DMS114 treated with DMSO at 0.1 percent for 48 hours (cell line): Measurements from ENCODE around the gene SLC41A3.

Experiments used
- DNase-seq: peaks from one replicate; lab custom pipeline; 2025; ENCODE audit not compliant: unreplicated experiment; lab: John Stamatoyannopoulos, UW

The SLC41A3 gene

DNA sequence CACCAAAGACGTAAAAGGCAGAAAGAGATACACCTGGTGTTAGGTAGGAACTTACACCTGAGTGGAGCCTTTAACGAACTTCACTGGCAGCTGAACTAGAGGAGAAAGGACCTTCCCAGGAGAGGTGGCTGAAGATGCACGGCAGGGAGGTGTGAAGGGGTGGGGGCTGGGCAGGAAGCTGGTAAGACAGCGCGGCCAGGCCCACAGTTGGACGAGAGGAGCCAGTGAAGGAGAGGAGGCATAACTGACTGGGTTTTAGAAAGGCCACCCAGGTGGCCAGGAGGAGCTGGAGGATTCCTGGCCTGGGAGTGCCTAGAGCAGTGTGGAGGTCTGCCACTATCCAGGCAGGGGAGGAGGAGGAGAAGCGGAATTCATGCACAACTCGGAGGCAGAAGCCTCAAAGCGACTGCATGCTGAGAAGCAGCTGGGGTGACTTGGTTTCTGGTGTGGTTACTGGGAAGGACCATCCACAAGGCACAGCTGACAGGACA, 51.9 kb downstream of the SLC41A3 start:
- DNase-seq: no peak

DNA sequence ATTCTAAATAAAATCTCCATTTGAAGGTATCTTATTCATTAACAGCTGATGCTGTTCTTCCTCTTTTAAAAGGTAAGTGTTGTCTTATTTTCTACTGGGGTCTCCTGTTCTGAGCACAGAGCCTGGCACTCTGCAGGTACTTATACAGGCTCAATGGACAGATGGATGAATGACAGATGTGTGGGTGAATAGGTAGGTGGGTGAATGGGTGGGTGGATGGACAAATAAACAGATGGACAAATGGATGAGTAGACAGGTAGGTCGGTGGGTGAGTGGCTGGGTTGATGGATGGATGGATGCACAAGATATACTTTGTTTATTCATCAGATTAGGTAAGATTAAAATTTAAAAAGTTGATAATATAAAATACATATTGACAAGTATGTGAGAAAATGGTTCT, 53.5 kb downstream of the SLC41A3 start:
- DNase-seq: no peak

DNA sequence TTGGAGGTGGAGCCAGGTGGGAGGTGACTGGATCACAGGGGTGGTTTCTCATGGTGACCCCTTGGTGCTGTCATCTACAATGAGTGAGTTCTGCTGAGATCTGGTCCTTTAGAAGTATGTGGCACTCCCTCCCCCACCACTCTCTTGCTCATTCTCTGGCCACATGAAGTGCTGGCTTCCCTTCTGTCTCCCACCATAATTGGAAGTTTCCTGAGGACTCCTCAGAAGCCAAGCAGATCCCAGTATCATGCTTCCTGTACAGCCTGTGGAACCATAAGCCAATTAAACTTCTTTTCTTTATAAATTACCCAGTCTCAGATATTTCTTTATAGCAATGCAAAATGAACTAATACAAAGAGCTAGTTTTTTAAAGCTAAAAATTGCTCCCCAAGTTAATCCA, 54.7 kb downstream of the SLC41A3 start:
- no peak for DNase-seq

DNA sequence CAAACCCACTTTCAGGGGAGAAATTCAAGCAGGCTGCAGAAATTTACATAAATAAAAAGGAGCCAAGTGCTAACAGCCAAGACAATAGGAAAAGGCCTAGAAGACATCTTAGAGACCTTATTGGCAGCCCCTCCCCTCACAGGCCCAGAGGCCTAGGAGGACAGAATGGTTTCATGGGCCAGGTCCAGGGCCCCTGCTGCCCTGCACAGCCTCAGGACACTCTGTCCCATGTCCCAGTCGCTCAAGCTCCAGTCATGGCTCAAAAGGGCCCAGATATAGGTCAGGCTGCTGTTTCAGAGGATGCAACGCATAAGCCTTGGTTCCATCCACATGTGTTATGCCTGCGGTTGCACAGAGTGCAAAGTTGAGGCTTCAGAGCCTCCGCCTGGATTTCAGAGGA, 55.8 kb downstream of the SLC41A3 start:
- DNase-seq: no peak

DNA sequence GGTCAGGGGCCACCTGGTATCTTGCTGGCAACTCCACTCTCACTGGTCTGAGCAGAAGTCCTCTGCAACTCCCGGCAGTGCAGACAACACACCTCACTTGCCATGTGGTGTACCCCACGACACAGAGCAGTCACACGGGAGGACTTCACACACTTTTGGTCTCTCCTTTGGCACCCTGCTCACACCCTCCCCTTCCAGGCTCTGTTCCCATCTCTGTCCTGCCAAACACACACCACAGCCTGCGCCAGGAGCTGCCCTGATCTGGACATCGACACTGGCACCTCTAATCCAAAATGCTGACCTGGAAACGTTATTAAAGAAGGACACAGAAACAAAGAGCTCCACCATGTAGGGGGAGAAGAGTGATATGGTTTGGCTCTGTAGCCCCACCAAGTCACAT, 57.2 kb downstream of the SLC41A3 start:
- no peak for DNase-seq

DNA sequence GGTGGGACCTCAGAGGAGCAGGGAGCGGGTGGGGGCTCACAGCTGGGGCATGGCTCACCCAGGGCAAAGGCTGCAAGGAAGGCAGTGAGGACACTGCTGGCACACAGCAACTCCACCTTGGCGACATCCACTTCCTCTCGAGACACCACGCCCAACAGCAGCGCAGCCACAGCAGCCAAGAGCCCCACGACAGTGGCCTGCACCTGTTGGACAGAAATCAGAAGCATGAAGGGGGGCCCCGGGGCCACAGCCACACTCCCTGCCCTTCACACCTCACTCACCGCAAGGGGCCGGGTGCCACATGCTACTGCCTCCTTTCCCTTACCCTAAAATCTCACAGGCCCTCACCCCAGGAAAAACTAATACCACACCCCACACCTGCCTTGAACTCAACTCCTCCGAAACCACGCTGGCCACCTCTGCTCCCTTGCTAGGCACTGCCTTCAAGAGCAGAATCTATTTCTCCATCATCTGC, 57.6 kb downstream of the SLC41A3 start:
- DNase-seq: no peak

DNA sequence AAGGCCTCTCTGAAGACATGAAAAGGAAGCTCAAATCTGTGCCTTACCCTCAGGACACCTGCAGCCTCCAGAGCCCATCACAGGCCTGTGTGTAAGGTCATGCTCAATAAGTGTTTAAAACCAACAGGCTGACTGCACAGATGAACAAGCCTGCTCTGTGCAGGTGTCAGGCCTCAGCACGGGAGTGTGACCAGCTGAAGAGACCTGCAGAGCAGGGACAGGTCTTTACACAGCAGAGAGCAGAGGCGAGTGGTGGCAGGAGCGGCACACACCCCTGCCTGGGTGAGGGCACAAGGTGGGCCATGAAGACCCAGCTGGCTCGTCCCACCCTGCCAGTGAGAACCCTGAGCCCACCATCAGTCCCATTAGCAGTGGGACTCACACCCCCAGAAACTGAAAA, 58.1 kb downstream of the SLC41A3 start:
- DNase-seq: no peak

DNA sequence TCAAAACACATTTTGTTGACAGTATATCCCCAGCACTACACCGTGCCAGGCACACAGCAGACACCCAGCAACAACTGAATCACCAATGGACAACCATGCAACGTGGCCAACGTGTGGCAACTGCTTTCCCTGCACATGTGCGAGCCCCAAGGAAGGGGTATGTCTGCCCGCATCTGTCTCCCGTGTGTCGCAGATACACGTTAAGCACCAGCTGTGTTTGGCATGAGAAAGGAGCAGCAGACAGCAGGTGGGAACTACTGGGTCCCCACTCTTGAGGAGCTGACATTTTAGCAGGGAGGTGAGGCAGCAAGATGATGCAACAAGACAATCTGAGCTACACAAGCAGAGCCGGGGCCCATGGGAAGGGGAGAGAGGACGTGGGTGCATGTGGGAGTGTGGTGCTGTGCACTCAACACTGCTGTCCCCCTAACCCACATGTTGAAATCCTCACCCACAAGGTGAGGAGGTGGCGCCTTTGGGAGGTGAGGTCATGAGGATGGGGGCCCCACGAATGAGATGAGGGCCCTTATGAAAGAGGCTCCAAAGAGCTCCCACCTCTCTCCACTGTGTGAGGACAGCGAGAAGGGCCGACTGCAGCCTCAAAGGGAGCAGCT, 58.7 kb downstream of the SLC41A3 start:
- no peak for DNase-seq

DNA sequence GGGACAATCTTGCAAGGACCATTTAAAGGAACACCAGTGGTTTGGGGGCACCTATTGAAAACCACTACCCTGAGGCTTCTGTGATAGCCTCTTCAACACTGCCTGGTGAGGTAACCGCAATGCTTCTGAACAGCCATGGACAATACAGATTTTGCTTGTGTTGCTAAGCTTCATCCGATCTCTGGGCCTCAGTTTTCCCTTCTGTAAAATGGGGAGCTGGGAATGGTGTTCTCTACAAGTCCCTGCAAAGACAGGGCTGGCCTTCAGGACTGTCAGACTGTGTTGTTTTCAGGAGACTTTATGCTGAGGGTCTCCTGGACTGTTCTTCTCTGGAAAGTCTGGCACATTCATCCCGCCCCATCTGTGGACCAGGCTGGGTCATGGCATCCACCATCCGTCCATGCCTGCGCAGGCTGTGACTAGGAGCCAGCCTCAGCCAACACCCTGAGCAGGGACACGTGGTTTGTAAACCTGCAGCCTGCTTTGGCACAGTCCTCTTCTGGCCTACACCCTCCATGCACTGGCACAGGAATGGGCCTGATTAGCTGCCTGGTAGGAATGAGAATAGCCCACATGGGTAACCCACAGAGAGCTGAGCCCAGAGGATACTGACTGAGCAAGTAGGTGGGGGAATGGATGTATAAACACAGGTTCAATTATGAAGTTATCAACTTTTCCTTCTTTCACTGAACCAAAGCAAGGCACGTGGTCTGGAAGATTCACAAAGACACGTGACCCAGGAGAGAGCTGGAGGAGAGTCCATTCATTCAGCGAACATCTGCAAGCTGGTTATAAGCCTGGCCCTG, 59.7 kb downstream of the SLC41A3 start:
- no peak for DNase-seq

DNA sequence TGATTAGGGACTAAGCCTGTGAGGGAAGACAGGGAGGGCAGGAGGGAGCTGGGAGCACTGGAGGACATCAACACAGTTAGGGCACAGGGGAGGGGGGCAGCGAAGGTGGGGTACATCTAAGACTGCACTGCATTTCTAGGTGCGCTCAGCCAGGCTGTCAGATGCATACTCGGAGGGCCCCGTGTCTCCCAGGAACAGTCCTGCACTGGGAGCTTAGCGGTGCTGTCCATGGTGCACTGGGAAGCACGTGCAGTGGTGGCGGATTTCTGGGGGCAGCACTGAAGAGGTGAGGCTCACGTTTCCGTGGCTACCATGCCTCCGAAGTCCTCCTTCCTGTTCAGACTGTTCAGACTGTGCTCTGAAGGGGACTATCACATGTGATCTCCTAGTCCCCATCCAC, 60.5 kb downstream of the SLC41A3 start:
- DNase-seq: no peak

DNA sequence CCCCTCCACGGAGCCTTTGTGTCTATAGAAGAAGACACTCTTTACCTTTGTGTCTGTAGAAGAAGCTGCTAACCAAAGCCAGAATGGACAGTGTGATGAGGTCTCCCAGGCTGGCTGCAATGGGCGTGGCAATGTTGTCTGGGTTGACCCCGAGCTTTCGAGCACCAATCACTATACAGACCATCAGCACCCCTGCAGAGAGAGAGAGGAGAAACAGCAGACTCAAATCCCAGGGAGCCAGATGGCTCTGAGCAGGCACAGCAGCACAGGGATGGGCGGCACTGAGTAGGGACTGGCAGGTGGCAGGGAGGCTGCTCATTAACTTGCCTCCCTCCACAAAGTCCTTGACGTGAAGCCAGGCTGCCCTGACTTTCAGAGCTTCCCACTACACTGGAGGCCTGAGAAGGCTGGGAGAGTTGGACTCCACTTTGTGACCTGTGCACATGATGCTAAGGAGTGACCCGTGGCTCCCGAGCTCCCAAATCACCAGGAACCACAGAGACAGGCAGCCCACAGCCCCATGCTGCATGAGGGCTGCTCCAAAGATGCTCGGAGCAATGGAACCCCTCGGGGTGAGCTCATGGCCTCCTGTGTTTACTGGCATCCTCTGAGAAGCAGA, 61.1 kb downstream of the SLC41A3 start:
- no peak for DNase-seq

DNA sequence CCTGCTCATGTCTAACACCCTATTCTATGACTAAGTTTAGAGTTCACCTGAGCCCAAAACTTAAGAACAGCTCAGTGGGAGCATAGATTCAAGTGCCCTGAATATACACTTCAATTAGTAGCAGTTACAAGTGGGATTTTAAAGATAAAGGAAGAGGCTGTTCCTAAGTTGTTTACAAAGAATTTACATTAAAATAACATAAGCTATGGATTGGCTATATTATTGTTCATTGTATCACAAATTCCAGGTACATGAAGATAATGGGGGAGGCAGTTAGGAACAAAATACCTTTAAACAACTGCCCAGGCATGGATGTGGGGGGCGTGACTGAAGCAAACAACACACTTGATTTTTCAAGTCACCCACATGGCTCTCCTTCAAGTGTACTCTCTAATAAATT, 62.2 kb downstream of the SLC41A3 start:
- DNase-seq: no peak

DNA sequence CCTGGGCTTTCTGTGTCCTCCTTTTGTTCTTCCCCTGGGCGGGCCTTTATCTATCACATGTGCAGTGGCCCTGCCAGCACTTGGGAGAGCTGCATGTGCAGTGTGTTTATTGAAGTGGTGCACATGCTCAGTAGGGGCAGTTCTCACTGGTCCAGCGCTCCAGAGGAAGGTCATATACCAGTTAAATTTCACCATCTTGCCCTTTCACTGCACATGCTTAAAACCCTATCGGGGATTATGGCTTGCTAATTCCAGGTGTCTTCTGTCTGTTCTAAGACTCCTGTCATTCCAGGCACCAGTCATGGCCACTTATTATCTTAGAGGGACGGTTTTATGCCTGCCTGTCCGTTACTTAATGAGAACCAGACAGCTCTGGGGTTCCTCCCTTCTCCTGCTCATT, 62.7 kb downstream of the SLC41A3 start:
- DNase-seq: no peak

DNA sequence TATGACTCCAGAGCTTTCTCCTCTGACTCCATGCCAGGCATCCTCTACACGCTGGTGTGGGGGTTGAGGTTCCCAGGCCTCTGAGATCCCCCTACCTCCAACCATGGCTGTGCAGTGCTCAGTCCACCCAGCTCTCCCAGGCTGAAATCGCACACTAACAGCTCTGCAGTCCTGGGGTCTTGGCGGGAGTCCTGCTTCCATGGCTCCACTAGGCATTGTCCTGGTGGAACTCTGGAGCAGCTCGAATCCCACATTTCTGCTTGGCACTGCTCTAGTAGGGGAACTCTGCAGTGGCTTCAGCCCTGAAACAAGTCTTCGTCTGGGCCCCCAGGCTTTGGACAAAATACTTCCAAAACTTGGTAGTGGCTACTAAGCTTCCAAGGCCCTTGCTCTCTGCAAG, 64.2 kb downstream of the SLC41A3 start:
- no peak for DNase-seq

DNA sequence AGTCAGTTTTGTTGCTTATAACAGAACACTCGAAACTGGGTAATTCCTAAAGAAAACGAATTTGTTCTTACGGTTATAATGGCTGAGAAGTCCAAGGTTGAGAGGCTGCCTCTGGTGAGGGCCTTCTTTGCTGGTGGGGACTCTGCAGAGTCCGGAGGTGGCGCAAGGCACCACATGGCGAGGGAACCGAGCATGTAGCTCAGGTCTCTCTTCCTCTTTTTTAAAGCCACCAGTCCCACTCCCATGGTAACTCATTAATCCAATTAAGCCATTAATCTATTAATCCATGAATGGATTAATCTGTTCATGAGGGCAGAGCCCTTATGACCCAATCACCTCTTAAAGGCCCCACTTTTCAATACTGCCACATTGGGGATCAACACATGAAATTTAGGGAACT, 64.9 kb downstream of the SLC41A3 start:
- no peak for DNase-seq

DNA sequence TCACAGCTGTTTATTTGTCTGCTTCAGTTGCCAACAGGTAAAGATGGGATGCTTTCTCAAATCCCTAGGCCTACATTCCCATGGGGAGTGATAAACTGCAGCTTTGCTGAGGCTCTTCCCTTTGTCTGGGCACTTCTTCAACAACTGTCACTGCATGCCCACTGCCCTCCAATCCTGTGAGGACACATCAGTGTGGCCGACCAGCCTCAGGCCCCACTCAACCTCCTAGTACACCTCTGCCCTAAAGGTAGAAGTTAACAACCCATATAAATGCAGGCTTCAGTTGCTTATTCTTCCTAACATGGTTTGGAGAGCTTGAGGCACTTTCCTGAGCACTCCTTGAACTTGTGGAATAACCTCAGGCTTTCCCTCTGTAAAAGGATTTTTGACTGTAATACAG, 65.4 kb downstream of the SLC41A3 start:
- no peak for DNase-seq

DNA sequence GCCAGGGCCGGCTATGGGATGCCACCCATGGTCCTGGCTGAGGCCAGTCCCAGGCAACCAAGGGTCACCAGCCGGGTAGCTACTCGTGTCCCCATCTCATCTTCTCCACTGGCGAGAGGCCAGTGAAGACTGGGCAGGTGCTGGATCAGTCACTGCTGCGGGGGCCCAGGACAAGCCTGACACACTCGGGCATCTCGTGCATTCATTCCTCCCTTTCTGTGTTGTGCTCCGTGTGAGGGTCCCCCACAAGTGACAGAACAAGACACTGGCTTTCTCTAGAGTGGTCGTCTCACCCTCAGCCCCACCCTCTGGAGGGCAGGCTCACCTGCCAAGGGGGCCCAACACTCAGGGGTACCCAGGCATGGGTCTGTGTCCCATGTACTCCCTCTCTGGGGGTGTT, 66.6 kb downstream of the SLC41A3 start:
- no peak for DNase-seq

DNA sequence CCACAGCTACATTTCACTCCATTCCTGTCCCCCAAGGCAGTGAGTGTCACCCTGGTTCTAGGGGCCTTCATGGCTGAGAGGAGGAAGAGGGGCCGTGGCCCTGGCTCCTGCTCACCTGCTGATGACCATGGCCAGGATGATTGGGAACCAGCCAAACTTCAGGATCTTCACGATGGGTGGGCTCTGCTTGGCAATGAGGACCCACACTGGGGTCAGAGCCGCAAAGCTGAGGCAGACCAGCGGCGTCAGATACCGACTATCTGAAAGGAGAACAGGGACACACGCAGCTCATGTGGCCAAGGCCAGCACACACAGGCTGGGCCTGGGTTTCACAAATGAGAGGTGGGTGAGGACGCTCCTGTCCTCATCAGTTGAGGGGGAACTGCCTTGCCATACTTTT, 67.3 kb downstream of the SLC41A3 start:
- DNase-seq: no peak

DNA sequence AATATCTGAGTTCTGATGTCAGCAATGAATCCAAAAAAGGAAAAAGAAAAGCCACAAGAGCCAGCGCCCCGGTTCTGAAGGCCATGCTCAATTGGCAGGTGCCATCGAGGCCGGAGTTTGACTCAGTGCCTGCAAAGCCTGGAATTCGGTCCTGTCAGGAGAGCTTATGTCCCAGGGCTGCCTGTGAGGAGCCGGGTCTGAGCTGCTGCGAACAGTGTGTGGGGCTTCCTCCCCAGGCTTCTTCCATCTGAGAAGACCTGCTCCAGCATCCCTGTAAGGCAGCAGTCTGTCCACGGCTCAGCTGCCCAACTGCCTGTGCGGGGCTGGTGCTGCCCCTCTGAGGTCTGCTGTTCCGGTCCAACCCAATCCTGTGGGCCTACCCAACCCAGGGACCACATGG, 68.8 kb downstream of the SLC41A3 start:
- DNase-seq: no peak

DNA sequence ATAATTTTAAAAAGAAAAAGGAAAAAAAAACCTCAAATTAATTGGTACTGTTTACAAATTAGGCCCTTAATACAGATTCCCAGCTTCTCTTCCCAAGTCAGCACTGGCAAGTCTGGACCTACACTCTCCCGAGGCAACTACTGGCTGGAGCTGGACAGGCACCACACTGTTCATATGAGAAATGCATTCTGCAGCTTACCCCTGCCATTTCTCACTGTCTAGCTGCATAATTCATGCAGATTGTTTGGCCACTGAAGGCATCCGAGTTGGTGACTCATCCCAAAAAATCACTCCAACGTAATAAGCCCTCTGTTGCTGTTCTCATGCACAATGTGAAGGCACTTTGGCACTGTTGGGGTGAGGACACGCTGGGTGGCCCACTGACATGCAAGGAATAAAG, 69.7 kb downstream of the SLC41A3 start:
- DNase-seq: no peak

DNA sequence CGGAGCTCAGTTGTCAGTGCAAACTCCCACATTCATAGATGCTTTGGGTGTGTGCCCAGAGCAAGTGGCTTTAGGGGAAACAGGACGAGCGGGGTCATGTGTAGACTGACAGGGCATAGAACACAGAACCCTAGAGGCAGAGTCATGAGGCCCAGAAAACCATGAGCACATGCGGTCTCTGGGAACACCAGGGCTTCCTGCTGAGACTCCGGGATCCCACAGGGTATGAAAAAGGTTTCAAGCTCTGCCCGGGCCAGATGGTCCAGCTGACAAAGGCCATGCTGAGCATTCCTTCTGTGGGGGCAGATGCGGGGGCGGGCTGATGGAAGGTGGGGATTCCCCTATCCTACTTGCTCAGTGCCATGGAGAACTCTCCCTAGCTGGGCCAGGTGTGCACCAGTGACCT, 70.2 kb downstream of the SLC41A3 start:
- no peak for DNase-seq

DNA sequence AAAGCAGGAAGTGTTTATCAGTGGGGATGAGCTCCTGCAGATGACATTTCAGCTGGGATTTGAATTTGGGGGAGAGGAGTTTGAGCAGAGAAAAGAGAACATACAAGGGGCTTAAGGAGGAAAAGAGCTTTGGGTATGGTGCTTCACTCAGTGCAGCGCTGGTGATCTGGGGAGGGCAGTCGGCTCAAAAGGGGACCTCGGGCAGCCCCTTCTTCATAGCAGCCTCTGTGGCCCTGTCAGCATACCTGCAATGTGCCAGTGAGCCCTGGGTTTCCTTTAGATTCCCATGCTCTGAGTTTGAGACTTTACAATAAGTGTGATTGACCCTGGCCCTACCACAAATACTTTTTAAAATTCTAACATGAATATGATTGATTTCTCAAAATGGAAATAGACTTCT, 74.7 kb downstream of the SLC41A3 start:
- DNase-seq: no peak
